IMR-90 (cell line): ENCODE data around the gene CLIC4. TPM values are rescaled to one million over a fixed set of nuclear protein-coding genes. Genes with fewer than 3 reads are reported as not detected.

ENCODE experiments used
- ATAC-seq: fragments of 200-7000 bp; cut with Tn5 transposase; 2 replicates; pipeline ENCODE4 v1.9.1; 2020; ENCODE audit warnings: low read depth, mild to moderate bottlenecking, moderate library complexity
- BruUV-seq: library from RNA; stranded (reverse); fragments of 400-500 nt; replicated peaks from 2 replicates; lab custom pipeline; 2021; lab: Mats Ljungman, UMichigan
- CTCF ChIA-PET: fragments of 300-600 bp; formaldehyde crosslinking; extraction: SDS; loops from one replicate; lab custom pipeline; 2021; ENCODE audit warnings: antibody characterized with exemption; lab: Yijun Ruan, JAX
- POLR2A ChIA-PET: fragments of 300-600 bp; sonication (Branson Sonifier 250); formaldehyde crosslinking; loops from one replicate; lab custom pipeline; 2022; ENCODE audit warnings: antibody characterized with exemption; ENCODE audit not compliant: unreplicated experiment; lab: Charles Lee
- DNase-seq: peaks from one replicate; pipeline ENCODE4 v3.0.0; 2013
- H2AFZ ChIP-seq: replicated peaks from 2 replicates; pipeline ENCODE3; 2013; ENCODE audit warnings: low read length, mild to moderate bottlenecking; ENCODE audit not compliant: poor library complexity
- H2AK5ac ChIP-seq: 2 replicates; pipeline ENCODE4 v1.6.1; 2013; ENCODE audit warnings: low read depth, low read length, inconsistent platforms
- H2AK9ac ChIP-seq: replicated peaks from 2 replicates; pipeline ENCODE3; 2013; ENCODE audit warnings: mild to moderate bottlenecking, low read depth, low read length, moderate library complexity; ENCODE audit not compliant: poor library complexity
- H2BK120ac ChIP-seq: 2 replicates; pipeline ENCODE4 v1.6.1; 2013; ENCODE audit warnings: low read depth, low read length, inconsistent platforms
- H2BK15ac ChIP-seq: 3 replicates; pipeline ENCODE4 v1.6.1; 2013; ENCODE audit warnings: low read depth, low read length, inconsistent platforms
- H2BK20ac ChIP-seq: 2 replicates; pipeline ENCODE4 v1.6.1; 2013; ENCODE audit warnings: low read depth, mild to moderate bottlenecking, inconsistent platforms, low read length, moderate library complexity
- H2BK5ac ChIP-seq: 2 replicates; pipeline ENCODE4 v1.6.1; 2013; ENCODE audit warnings: mild to moderate bottlenecking, low read depth, low read length, inconsistent platforms; ENCODE audit not compliant: poor library complexity, severe bottlenecking
- H3K14ac ChIP-seq: replicated peaks from 2 replicates; pipeline ENCODE4 v1.6.1; 2013; ENCODE audit warnings: low read depth, low read length, inconsistent platforms
- H3K18ac ChIP-seq: 2 replicates; pipeline ENCODE4 v1.6.1; 2013; ENCODE audit warnings: low read depth, low read length, control low read depth
- H3K23ac ChIP-seq: 2 replicates; pipeline ENCODE4 v1.6.1; 2013; ENCODE audit warnings: low read depth, low read length, inconsistent platforms
- H3K27ac ChIP-seq: 2 replicates; pipeline ENCODE4 v1.5.1; 2013; ENCODE audit warnings: mild to moderate bottlenecking, control low read depth, low read length; ENCODE audit not compliant: insufficient read depth
- H3K27me3 ChIP-seq: 2 replicates; pipeline ENCODE4 v1.6.1; 2013; ENCODE audit warnings: low read length; ENCODE audit not compliant: control insufficient read depth, insufficient read depth
- H3K36me3 ChIP-seq: 2 replicates; pipeline ENCODE4 v1.6.1; 2013; ENCODE audit warnings: low read length, mixed read lengths; ENCODE audit not compliant: control insufficient read depth, insufficient read depth
- H3K4ac ChIP-seq: 2 replicates; pipeline ENCODE4 v1.6.1; 2013; ENCODE audit warnings: low read depth, low read length, inconsistent platforms
- H3K4me1 ChIP-seq: 2 replicates; pipeline ENCODE4 v1.6.1; 2013; ENCODE audit warnings: low read length, mixed read lengths; ENCODE audit not compliant: control insufficient read depth, insufficient read depth
- H3K4me2 ChIP-seq: 2 replicates; pipeline ENCODE4 v1.6.1; 2013; ENCODE audit warnings: low read depth, mild to moderate bottlenecking, control low read depth, low read length, moderate library complexity
- H3K4me3 ChIP-seq: 2 replicates; pipeline ENCODE4 v1.5.1; 2013; ENCODE audit warnings: low read depth, mild to moderate bottlenecking, control low read depth, low read length, moderate library complexity; ENCODE audit not compliant: insufficient read depth
- H3K56ac ChIP-seq: 2 replicates; pipeline ENCODE4 v1.6.1; 2013; ENCODE audit warnings: low read length, inconsistent platforms; ENCODE audit not compliant: insufficient read depth; ENCODE audit errors: extremely low read depth
- H3K79me1 ChIP-seq, 2 experiments: 2 replicates each; pipeline ENCODE4 v1.6.1; 2013; ENCODE audit warnings: low read length in 2 of 2, inconsistent platforms in 1 of 2, low read depth in 1 of 2
- H3K9ac ChIP-seq: 2 replicates; pipeline ENCODE4 v1.6.1; 2013; ENCODE audit warnings: low read depth, low read length, control low read depth
- H3K9me1 ChIP-seq: 2 replicates; pipeline ENCODE4 v1.6.1; 2013; ENCODE audit warnings: low read length, inconsistent platforms; ENCODE audit not compliant: insufficient read depth
- H3K9me3 ChIP-seq: 2 replicates; pipeline ENCODE4 v1.6.1; 2013; ENCODE audit warnings: low read length; ENCODE audit not compliant: control insufficient read depth, insufficient read depth
- H4K20me1 ChIP-seq: 2 replicates; pipeline ENCODE4 v1.6.1; 2013; ENCODE audit warnings: low read length, inconsistent platforms; ENCODE audit not compliant: insufficient read depth
- H4K5ac ChIP-seq: 2 replicates; pipeline ENCODE4 v1.6.1; 2013; ENCODE audit warnings: mild to moderate bottlenecking, low read depth, low read length, control low read depth
- H4K8ac ChIP-seq, 2 experiments: 2 replicates each; pipeline ENCODE4 v1.6.1; 2013; ENCODE audit warnings: low read depth in 2 of 2, low read length in 2 of 2, control low read depth in 1 of 2, inconsistent platforms in 1 of 2
- H4K91ac ChIP-seq: 2 replicates; pipeline ENCODE4 v1.6.1; 2013; ENCODE audit warnings: low read depth, low read length, inconsistent platforms; ENCODE audit not compliant: insufficient read depth
- BHLHE40 ChIP-seq: fragments of 150-350 bp; IDR thresholded peaks from 2 replicates; pipeline ENCODE4 v1.6.1; 2016; ENCODE audit warnings: mild to moderate bottlenecking, low read depth, low read length
- CEBPB ChIP-seq: IDR thresholded peaks from 2 replicates; pipeline ENCODE4 v1.6.1; 2012; ENCODE audit warnings: low read depth, low read length, improper control_type of control experiment
- CHD1 ChIP-seq: IDR thresholded peaks from 2 replicates; pipeline ENCODE4 v1.6.1; 2012; ENCODE audit warnings: low read depth, low read length, improper control_type of control experiment
- CTCF ChIP-seq: conservative IDR thresholded peaks from 2 replicates; pipeline ENCODE4 v1.5.1; 2012; ENCODE audit warnings: mild to moderate bottlenecking, low read depth, low read length, improper control_type of control experiment
- ELK1 ChIP-seq: fragments of 150-350 bp; IDR thresholded peaks from 2 replicates; pipeline ENCODE4 v1.6.1; 2016; ENCODE audit warnings: low read depth, mild to moderate bottlenecking, low read length, moderate library complexity, borderline replicate concordance
- FOS ChIP-seq: fragments of 150-350 bp; IDR thresholded peaks from 2 replicates; pipeline ENCODE4 v1.6.1; 2016; ENCODE audit warnings: low read depth, low read length
- MAFK ChIP-seq: IDR thresholded peaks from 2 replicates; pipeline ENCODE4 v1.6.1; 2012; ENCODE audit warnings: low read depth, low read length, improper control_type of control experiment
- MAZ ChIP-seq: IDR thresholded peaks from 2 replicates; pipeline ENCODE4 v1.6.1; 2012; ENCODE audit warnings: low read depth, mild to moderate bottlenecking, low read length, improper control_type of control experiment, moderate library complexity, borderline replicate concordance
- MXI1 ChIP-seq: IDR thresholded peaks from 2 replicates; pipeline ENCODE4 v1.6.1; 2012; ENCODE audit warnings: low read depth, mild to moderate bottlenecking, low read length, moderate library complexity, borderline replicate concordance
- NFE2L2 ChIP-seq: fragments of 150-350 bp; IDR thresholded peaks from 2 replicates; pipeline ENCODE4 v1.6.1; 2016; ENCODE audit warnings: low read depth, mild to moderate bottlenecking, low read length
- POLR2A ChIP-seq: IDR thresholded peaks from 2 replicates; pipeline ENCODE4 v1.6.1; 2012; ENCODE audit warnings: mild to moderate bottlenecking, low read depth, low read length
- RAD21 ChIP-seq: IDR thresholded peaks from 2 replicates; pipeline ENCODE4 v1.6.1; 2012; ENCODE audit warnings: low read length, improper control_type of control experiment
- RCOR1 ChIP-seq: IDR thresholded peaks from 2 replicates; pipeline ENCODE4 v1.6.1; 2012; ENCODE audit warnings: mild to moderate bottlenecking, low read length, improper control_type of control experiment; ENCODE audit not compliant: insufficient replicate concordance
- RFX5 ChIP-seq: IDR thresholded peaks from 2 replicates; pipeline ENCODE4 v1.8.0; 2012; ENCODE audit warnings: low read depth, mild to moderate bottlenecking, low read length, moderate library complexity
- SMC3 ChIP-seq: fragments of 150-350 bp; IDR thresholded peaks from 2 replicates; pipeline ENCODE4 v1.6.1; 2016; ENCODE audit warnings: low read depth, mild to moderate bottlenecking, antibody characterized with exemption, low read length, moderate library complexity
- USF2 ChIP-seq: fragments of 150-350 bp; IDR thresholded peaks from 2 replicates; pipeline ENCODE4 v1.6.1; 2017; ENCODE audit warnings: mild to moderate bottlenecking, antibody characterized with exemption, low read length, low read depth
- dilution Hi-C: fragments of 300-500 bp; cut with HindIII; formaldehyde crosslinking; loops from one replicate; pipeline ENCODE4 v1.14.3; 2018; ENCODE audit warnings: low sequenced_read_pairs; ENCODE audit not compliant: unreplicated experiment
- in situ Hi-C: fragments of 300-500 bp; cut with MboI; formaldehyde crosslinking; loops from 3 replicates; pipeline ENCODE4 v1.14.3; 2019; ENCODE audit warnings: low sequenced_read_pairs, inconsistent platforms, mixed read lengths
- intact Hi-C: fragments of 100-400 bp; cut with micrococcal nuclease; formaldehyde crosslinking; loops from 2 replicates; pipeline ENCODE4 v1.10.0; 2022
- polyA plus RNA-seq, 3 experiments: library from polyadenylated mRNA; depleted of rRNA; stranded (reverse); fragments of >200 nt; gene quantifications; 2 replicates each; pipeline ENCODE4 v1.2.3, GENCODE V29; 2012; ENCODE audit warnings: low replicate concordance in 1 of 3
- total RNA-seq: library from RNA; depleted of rRNA; stranded (reverse); fragments of >200 nt; gene quantifications from 2 replicates; pipeline ENCODE4 v1.2.3, GENCODE V29; 2012

CLIC4 gene
- total and polyA plus RNA-seq, 2 of the 4 experiments (the other 2 are of a cell fraction), result 242 to 392 TPM

GRCh38 chr1:24803987-24804530 lies 58.8 kb downstream of the CLIC4 start:
- Histone ChIP-seq H3K23ac (peak overlapping the region; percentile 75; the same call in 1 of the 2 replicates), H3K36me3 (peaks cover 4% of the 10 kb centered on the region), H3K14ac (no peak overlapping the region), H2AK9ac (no peak overlapping the region), H3K4me1 (peaks cover 5% of the 10 kb centered on the region), H2BK20ac (no peak overlapping the region), H2AFZ (no peak overlapping the region), H3K4me3 (no peak overlapping the region), H3K18ac (no peak overlapping the region), H2AK5ac (no peak overlapping the region), H3K4ac (0 out of 2 replicates have a peak overlapping the region, but pooled peaks have one; percentile 2), H3K79me1 (peaks cover 0 to 51% of the 10 kb centered on the region in 2 experiments; a peak in 2 of 4 replicates), H3K9me1 (peaks cover 7% of the 10 kb centered on the region; the same call in 1 of the 2 replicates), H2BK120ac (no peak overlapping the region), H4K5ac (no peak overlapping the region), H4K8ac (0 out of 4 replicates have a peak overlapping the region, but pooled peaks of 1 of the 2 experiments have one; percentile 47), H3K56ac (no peak overlapping the region), H4K20me1 (peaks cover 71% of the 10 kb centered on the region), H3K27ac (no peak overlapping the region), H3K27me3 (no peaks in the 10 kb centered on the region), H3K9ac (no peak overlapping the region), H3K9me3 (no peaks in the 10 kb centered on the region), H2BK15ac (no peak overlapping the region), H2BK5ac (peak overlapping the region; percentile 71), H3K4me2 (no peak overlapping the region), H4K91ac (no peak overlapping the region)
- dilution Hi-C loops, result loop anchor here (10.0 kb wide), 1 partner anchor 49 kb away; no protein-coding TSS in a partner anchor
- no peak for ATAC-seq
- BruUV-seq, result no TSS peak
- intact Hi-C loops, result no loop called here
- ChIA-PET CTCF (interaction anchor here (1.3 kb wide), 1 partner anchor 26 kb away, joined by 4 read pairs; no protein-coding TSS in a partner anchor), POLR2A (no interaction called here)
- in situ Hi-C loops, result no loop called here
- no peak for TF ChIP-seq RCOR1
- no peak for TF ChIP-seq SMC3
- no peak for TF ChIP-seq ELK1
- TF ChIP-seq MAFK, result no peak
- TF ChIP-seq FOS, result no peak
- TF ChIP-seq MXI1, result no peak
- TF ChIP-seq MAZ, result no peak
- no peak for TF ChIP-seq USF2
- no peak for TF ChIP-seq CTCF
- no peak for TF ChIP-seq RFX5
- no peak for TF ChIP-seq POLR2A
- no peak for TF ChIP-seq NFE2L2
- TF ChIP-seq RAD21, result no peak
- TF ChIP-seq CHD1, result no peak
- TF ChIP-seq CEBPB, result no peak
- no peak for TF ChIP-seq BHLHE40
- DNase-seq, result no peak
